ENCODE data around the gene PHYHD1. TPM values are rescaled to one million over a fixed set of nuclear protein-coding genes. Genes with fewer than 3 reads are reported as not detected.

PHYHD1 gene
- total RNA-seq, 1 experiment from 2014 or later: 0.32 TPM

DNA sequence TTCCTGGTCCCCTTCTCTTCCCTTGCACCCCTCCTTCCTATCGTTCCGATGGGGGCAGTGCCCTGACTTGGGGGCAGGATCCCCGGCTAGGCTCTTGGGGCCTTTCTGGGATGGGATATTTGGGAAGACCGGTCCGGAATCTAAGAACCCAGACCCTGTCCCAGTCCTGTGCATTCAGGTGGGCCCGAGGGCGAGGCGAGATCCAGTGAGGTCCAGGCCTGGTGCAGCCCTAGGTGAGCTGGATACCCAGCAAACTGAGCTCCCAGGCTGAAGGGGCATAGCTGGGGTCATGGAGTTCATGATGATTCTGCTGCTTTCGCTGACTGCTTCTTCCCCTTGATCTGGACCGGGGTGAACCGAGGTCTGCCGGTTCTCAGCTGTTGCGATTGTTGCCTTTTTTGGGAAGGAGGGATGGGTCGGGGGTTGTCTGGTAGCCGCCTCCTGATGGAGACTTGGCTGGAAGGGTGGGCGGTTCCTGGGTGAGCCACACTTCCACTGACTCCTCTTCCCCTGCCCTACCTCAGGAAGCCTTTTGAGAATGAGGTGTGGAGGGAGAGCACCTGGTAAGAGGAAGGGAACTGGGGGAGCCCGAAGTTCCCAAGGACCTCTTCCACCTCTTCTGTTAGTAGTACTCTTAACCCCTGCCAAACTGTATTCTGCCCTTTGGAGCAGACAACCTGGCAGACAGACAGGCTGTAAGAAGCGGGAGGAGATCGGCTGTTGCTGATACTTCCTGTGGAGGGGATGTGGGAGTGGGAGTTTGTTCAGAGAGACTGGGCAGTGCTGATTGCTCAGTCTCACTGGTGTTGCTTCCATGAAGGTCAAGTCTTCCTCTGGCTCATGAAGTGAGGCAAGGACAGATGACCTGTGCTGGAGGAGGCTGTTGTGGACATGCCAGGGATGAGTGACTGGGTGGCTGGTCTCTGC lies 37.8 kb upstream of the PHYHD1 start:
- Histone ChIP-seq H3K27ac (ENCODE audit: low read depth, low read length) (peak overlapping the region; percentile 76), H3K36me3 (ENCODE audit: control insufficient read depth in 1 of 2, insufficient read depth in 2 of 2, low read length in 2 of 2) (peaks cover 0 to 5% of the 10 kb centered on the region in 2 experiments; a peak in 2 of 4 replicates), H3K27me3 (ENCODE audit: insufficient read depth, low read length) (no peaks in the 10 kb centered on the region), H3K4me1 (ENCODE audit: control insufficient read depth in 1 of 2, insufficient read depth in 2 of 2, low read length in 2 of 2) (peaks cover 7 to 25% of the 10 kb centered on the region in 2 experiments; a peak in 2 of 4 replicates), H3K9me2 (ENCODE audit: insufficient read depth) (no peaks in the 10 kb centered on the region), H3K4me3 (replicated peaks in 1 of 2; ENCODE audit: low read depth in 1 of 2, low read length in 2 of 2) (peak overlapping the region; percentile 55 to 100), H4K20me1 (ENCODE audit: insufficient read depth) (no peaks in the 10 kb centered on the region), H3K79me2 (ENCODE audit: insufficient read depth, low read length) (peaks cover 35% of the 10 kb centered on the region), H2AFZ (ENCODE audit: low read depth, low read length, poor library complexity, severe bottlenecking) (no peak overlapping the region), H3K4me2 (ENCODE audit: low read length) (peak overlapping the region; percentile 99), H3K9ac (ENCODE audit: low read length) (peak overlapping the region; percentile 94), H3K9me3 (ENCODE audit: control insufficient read depth in 1 of 2, insufficient read depth in 1 of 2, low read depth in 1 of 2, low read length in 2 of 2) (no peaks in the 10 kb centered on the region)
- ChIA-PET CTCF (no interaction called here), POLR2A (no interaction called here), RAD21 (ENCODE audit: low non-redundant PET in 1 of 2, low total read pairs in 2 of 2, uncharacterized antibody in 2 of 2, unreplicated experiment in 2 of 2) (interaction anchor here in 1 of 2 experiments (0.5 kb wide), 1 partner anchor 18 kb away, joined by 5 read pairs; no protein-coding TSS in a partner anchor)
- TF ChIP-seq SRF (IDR thresholded peaks at IDR 0.05; ENCODE audit: low read depth): no peak
- TF ChIP-seq TCF7L2 (IDR thresholded peaks at IDR 0.05; ENCODE audit: borderline replicate concordance, extremely low read depth, insufficient read depth, insufficient read length): no peak
- TF ChIP-seq POLR2A (IDR thresholded peaks at IDR 0.05; ENCODE audit: borderline replicate concordance, extremely low read depth, insufficient read depth, insufficient read length): no peak
- TF ChIP-seq, protein P1, sequence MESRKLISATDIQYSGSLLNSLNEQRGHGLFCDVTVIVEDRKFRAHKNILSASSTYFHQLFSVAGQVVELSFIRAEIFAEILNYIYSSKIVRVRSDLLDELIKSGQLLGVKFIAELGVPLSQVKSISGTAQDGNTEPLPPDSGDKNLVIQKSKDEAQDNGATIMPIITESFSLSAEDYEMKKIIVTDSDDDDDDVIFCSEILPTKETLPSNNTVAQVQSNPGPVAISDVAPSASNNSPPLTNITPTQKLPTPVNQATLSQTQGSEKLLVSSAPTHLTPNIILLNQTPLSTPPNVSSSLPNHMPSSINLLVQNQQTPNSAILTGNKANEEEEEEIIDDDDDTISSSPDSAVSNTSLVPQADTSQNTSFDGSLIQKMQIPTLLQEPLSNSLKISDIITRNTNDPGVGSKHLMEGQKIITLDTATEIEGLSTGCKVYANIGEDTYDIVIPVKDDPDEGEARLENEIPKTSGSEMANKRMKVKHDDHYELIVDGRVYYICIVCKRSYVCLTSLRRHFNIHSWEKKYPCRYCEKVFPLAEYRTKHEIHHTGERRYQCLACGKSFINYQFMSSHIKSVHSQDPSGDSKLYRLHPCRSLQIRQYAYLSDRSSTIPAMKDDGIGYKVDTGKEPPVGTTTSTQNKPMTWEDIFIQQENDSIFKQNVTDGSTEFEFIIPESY (IDR thresholded peaks at IDR 0.05; ENCODE audit: extremely low read depth, insufficient replicate concordance, low read length): no peak
- TF ChIP-seq JUND (IDR thresholded peaks at IDR 0.05): no peak
- TF ChIP-seq, protein P2, sequence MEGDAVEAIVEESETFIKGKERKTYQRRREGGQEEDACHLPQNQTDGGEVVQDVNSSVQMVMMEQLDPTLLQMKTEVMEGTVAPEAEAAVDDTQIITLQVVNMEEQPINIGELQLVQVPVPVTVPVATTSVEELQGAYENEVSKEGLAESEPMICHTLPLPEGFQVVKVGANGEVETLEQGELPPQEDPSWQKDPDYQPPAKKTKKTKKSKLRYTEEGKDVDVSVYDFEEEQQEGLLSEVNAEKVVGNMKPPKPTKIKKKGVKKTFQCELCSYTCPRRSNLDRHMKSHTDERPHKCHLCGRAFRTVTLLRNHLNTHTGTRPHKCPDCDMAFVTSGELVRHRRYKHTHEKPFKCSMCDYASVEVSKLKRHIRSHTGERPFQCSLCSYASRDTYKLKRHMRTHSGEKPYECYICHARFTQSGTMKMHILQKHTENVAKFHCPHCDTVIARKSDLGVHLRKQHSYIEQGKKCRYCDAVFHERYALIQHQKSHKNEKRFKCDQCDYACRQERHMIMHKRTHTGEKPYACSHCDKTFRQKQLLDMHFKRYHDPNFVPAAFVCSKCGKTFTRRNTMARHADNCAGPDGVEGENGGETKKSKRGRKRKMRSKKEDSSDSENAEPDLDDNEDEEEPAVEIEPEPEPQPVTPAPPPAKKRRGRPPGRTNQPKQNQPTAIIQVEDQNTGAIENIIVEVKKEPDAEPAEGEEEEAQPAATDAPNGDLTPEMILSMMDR (IDR thresholded peaks at IDR 0.05 in 2 of 3, conservative IDR thresholded peaks at IDR 0.05 in 1 of 3; ENCODE audit: borderline replicate concordance in 1 of 3, insufficient read depth in 1 of 3, low read depth in 2 of 3, low read length in 2 of 3): no peak
- no peak for TF ChIP-seq SIN3A (IDR thresholded peaks at IDR 0.05; ENCODE audit: low read depth)
- TF ChIP-seq EGR1 (IDR thresholded peaks at IDR 0.05; ENCODE audit: low read depth): no peak
- TF ChIP-seq ZNF274 (IDR thresholded peaks at IDR 0.05; ENCODE audit: low read depth, low read length): no peak
- TF ChIP-seq, protein P3, sequence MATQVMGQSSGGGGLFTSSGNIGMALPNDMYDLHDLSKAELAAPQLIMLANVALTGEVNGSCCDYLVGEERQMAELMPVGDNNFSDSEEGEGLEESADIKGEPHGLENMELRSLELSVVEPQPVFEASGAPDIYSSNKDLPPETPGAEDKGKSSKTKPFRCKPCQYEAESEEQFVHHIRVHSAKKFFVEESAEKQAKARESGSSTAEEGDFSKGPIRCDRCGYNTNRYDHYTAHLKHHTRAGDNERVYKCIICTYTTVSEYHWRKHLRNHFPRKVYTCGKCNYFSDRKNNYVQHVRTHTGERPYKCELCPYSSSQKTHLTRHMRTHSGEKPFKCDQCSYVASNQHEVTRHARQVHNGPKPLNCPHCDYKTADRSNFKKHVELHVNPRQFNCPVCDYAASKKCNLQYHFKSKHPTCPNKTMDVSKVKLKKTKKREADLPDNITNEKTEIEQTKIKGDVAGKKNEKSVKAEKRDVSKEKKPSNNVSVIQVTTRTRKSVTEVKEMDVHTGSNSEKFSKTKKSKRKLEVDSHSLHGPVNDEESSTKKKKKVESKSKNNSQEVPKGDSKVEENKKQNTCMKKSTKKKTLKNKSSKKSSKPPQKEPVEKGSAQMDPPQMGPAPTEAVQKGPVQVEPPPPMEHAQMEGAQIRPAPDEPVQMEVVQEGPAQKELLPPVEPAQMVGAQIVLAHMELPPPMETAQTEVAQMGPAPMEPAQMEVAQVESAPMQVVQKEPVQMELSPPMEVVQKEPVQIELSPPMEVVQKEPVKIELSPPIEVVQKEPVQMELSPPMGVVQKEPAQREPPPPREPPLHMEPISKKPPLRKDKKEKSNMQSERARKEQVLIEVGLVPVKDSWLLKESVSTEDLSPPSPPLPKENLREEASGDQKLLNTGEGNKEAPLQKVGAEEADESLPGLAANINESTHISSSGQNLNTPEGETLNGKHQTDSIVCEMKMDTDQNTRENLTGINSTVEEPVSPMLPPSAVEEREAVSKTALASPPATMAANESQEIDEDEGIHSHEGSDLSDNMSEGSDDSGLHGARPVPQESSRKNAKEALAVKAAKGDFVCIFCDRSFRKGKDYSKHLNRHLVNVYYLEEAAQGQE (IDR thresholded peaks at IDR 0.05; ENCODE audit: low read depth): no peak
- TF ChIP-seq SP1 (IDR thresholded peaks at IDR 0.05; ENCODE audit: low read depth): no peak
- TF ChIP-seq ELF1 (IDR thresholded peaks at IDR 0.05; ENCODE audit: borderline replicate concordance, low read depth): no peak
- DNase-seq (ENCODE audit: low read depth, low spot score) (no peak), ATAC-seq (peak; percentile 4; the same call in 1 of the 2 replicates)
- intact Hi-C loops (cut with micrococcal nuclease): loop anchor here (5.0 kb wide), 2 partner anchors 151 to 246 kb away; no protein-coding TSS in a partner anchor
- BruUV-seq (replicated peaks): TSS peak; percentile 45

Data from HCT116 (cell line).